Fibroblast of pulmonary artery (primary cell): Measurements from ENCODE around the gene PSMF1.

Experiments
- DNase-seq: peaks from one replicate; pipeline ENCODE4 v3.0.0-alpha.2; 2010; ENCODE audit warnings: low read depth
- H3K4me3 ChIP-seq: replicated peaks from 2 replicates; pipeline ENCODE4 v1.5.1; 2011; ENCODE audit warnings: low read depth, mild to moderate bottlenecking, control low read depth, low read length, moderate library complexity
- CTCF ChIP-seq: IDR thresholded peaks from 2 replicates; pipeline ENCODE4 v1.5.1; 2011; ENCODE audit warnings: mild to moderate bottlenecking, control low read depth, low read length, inconsistent platforms; ENCODE audit errors: missing control alignments

Gene PSMF1

GRCh38 chr20:1205802-1206201 lies 87.4 kb downstream of the PSMF1 start:
- no peak for TF ChIP-seq CTCF
- no peak for DNase-seq
- no peak overlapping the region for H3K4me3 ChIP-seq

GRCh38 chr20:1206366-1207148 lies 88.2 kb downstream of the PSMF1 start:
- H3K4me3 ChIP-seq: no peak overlapping the region
- no peak for TF ChIP-seq CTCF
- no peak for DNase-seq

- DNase-seq: no peak
- TF ChIP-seq CTCF: no peak
- no peak overlapping the region for H3K4me3 ChIP-seq
These were observed 89.0 kb downstream of the PSMF1 start for GRCh38 chr20:1207293-1207878.

- no peak overlapping the region for H3K4me3 ChIP-seq
- no peak for DNase-seq
- TF ChIP-seq CTCF: peak; percentile 49
These were observed 91.3 kb downstream of the PSMF1 start for GRCh38 chr20:1209447-1210387.

- no peak for DNase-seq
- TF ChIP-seq CTCF: no peak
- H3K4me3 ChIP-seq: no peak overlapping the region
These were observed 92.1 kb downstream of the PSMF1 start for GRCh38 chr20:1210501-1210900.

- no peak for TF ChIP-seq CTCF
- H3K4me3 ChIP-seq: no peak overlapping the region
- no peak for DNase-seq
These were observed 93.6 kb downstream of the PSMF1 start for GRCh38 chr20:1212023-1212422.
